GM21825 (cell line): ENCODE results near the gene STXBP2.
A peak's percentile ranks its signal among the peaks of the same experiment; 100 is the strongest.

ENCODE experiments used
- ATAC-seq: cut with Tn5 transposase; IDR thresholded peaks from one replicate; pipeline ENCODE4 v1.9.1; 2021; ENCODE audit warnings: mild to moderate bottlenecking, moderate library complexity; ENCODE audit not compliant: unreplicated experiment

STXBP2 gene

DNA sequence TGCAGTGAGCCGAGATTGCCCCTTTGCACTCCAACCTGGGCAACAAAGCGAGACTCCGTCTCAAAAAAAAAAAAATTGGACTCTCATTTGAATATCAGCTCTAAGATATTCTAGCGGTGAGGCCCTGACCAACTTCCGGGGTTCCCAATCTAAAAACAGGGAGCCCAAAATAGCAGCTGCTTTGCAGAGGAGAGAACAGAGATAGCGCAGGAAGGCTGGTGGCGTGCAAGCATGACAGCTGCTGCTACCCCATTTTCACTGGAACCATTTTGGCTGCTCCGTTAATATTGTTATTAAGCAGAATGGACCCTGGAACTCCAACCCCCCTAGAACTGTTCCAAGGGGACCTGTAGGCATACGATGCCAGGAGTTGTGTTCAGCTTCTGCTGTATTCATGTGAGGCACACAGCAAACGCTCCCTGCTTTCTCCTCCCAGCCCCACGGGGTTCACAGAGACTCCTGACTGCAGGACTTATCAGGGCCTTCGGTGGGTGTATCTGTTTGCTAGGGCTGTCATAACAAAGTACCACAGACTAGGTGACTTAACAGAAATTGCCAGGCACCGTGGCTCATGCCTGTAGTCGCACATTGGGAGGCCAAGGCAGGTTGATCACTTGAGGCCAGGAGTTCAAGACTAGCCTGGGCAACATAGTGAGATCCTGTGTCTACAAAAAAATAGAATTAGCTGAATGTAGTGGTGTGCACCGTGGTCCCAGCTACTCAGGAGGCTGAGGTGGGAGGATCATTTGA, 11.5 kb downstream of the STXBP2 start:
- ATAC-seq, result no peak

DNA sequence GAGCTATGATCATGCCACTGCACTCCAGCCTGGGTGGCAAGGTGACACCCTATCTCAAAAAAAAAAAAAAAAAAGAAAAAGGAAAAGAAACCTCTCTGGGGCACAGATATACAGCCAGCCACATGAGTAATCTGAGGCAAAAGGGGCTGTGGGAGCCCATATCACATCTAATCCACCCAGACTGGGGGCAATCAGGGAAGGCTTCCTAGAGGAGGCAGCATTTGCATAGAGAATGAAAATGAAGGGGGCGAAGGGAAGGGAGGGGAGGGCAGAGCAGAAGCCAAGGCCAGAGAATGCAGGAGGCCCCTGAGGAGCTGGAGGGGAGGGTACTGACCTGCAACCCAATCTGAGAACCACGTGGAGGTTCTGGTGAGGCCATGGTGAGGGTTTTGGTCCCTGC, 13.2 kb downstream of the STXBP2 start:
- ATAC-seq, result no peak

GRCh38 chr19:7652061-7652641, 15.2 kb downstream of the STXBP2 start:
- no peak for ATAC-seq

- ATAC-seq, result no peak
Observed at GRCh38 chr19:7654401-7654800, 17.5 kb downstream of the STXBP2 start.

DNA sequence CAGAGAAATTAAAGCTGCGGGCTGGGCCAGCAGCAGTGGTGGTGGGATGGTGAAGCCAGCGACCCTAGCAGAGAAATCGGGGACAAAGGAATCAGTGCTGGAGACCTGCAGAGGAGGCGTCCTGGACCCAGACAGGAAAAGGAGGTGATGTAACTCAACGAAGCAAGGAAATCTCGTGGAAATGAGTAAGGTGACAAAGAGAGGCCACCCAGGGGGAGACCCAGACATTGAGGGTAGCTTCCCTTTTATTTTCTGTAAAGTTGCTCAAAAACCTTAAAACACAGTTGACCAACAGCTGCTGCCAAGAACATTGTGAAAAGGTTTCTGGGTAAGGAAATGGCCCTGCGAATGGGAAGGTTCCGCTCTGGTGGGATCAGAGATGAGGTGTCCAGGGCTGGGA, 18.7 kb downstream of the STXBP2 start:
- ATAC-seq, result no peak

DNA sequence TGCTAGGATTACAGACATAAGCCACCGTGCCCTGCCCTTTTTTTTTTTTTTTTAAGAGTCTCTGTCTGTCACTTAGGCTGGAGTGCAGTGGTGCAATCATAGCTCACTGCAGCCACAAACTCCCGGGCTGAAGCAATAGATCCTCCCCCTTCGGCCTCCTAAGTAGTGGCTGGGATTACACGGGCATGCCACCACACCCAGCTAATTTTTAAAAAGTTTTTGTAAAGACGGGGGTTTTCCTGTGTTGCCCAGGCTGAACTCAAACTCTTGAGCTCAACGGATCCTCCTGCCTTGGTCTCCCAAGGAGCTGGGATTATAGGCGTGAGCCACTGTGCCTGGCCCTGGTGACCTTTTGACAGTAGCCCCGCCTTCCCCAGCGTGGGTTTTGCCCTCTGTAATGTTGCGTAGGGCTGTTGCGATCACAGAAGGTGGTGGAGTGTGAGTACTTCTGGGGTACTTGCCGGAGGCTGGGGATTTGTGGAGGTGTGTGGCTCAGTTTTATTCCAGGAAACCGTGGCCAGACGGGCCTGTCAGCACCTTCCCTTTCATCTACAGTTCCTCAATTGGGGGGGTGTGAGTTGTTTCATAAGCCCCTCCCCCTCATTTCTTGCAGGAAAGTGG, 20.3 kb downstream of the STXBP2 start:
- ATAC-seq, result no peak

- peak; percentile 70 for ATAC-seq
Observed at GRCh38 chr19:7658219-7658686, 21.3 kb downstream of the STXBP2 start.

- no peak for ATAC-seq
Observed at GRCh38 chr19:7661744-7662538, 25.0 kb downstream of the STXBP2 start.

GRCh38 chr19:7662657-7663056, 25.7 kb downstream of the STXBP2 start:
- no peak for ATAC-seq

GRCh38 chr19:7663706-7664105, 26.8 kb downstream of the STXBP2 start:
- ATAC-seq, result no peak

DNA sequence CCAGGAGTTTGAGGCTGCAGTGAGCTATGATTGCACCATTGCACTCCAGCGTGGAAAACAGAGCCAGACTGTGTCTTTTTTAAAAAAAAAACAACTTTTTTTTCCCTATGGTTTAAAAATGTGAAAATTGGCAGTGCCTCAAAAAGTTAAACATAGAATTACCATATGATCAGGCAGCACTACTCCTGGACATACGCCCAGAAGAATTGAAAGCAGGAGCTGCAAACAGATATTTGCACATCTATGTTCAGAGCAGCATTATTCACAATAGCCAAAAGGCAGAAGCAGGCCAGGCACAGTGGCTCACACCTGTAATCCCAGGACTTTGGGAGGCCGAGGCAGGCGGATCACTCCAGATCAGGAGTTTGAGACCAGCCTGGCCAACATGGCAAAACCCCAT, 28.2 kb downstream of the STXBP2 start:
- ATAC-seq, result no peak

- no peak for ATAC-seq
Observed at GRCh38 chr19:7668842-7669241, 31.9 kb downstream of the STXBP2 start, which contains the start of gene RETN. TSS of gene RETN (plus strand) at chr19:7669049. CDS start at chr19:7669327, 278 bp downstream.

GRCh38 chr19:7669641-7670040, 32.7 kb downstream of the STXBP2 start:
- no peak for ATAC-seq

GRCh38 chr19:7670150-7670783, 33.4 kb downstream of the STXBP2 start:
- no peak for ATAC-seq

DNA sequence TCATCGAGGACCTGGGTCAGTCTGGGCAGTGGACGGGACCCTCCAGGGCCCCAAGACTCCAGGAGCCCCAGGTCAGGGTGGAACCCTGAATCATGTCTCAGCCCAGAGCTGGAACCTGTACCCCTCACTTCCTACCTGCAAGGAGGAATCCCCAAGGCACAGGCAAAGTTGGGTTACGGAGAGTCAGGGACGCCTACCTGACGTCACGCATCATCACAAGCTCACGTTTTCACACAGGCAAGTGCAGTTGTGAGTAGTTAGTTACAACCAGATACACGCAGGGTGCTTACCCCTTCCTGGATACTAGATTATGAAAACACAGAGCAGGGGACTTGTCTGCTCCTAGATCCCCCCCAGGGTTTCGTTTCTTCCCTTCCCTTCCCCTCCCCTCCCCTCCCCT, 33.9 kb downstream of the STXBP2 start:
- no peak for ATAC-seq

DNA sequence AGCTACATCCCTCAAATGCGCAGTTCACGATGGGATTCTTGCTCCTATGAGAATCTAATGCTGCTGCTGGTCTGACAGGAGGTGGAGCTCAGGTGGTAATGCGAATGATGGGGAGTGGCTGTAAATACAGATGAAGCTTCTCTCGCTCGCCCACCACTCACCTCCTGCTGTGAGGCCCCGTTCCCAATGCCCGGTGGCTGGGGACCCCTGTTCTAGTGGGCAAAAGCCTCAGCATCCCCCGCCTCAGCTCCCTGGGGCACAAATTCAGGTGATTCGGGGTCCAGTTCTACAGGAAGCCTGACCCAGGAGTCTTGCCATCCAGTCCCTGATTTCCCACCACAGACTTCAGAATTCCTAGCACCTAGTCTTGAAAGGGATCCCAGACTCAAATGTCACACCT, 35.6 kb downstream of the STXBP2 start:
- ATAC-seq, result no peak

DNA sequence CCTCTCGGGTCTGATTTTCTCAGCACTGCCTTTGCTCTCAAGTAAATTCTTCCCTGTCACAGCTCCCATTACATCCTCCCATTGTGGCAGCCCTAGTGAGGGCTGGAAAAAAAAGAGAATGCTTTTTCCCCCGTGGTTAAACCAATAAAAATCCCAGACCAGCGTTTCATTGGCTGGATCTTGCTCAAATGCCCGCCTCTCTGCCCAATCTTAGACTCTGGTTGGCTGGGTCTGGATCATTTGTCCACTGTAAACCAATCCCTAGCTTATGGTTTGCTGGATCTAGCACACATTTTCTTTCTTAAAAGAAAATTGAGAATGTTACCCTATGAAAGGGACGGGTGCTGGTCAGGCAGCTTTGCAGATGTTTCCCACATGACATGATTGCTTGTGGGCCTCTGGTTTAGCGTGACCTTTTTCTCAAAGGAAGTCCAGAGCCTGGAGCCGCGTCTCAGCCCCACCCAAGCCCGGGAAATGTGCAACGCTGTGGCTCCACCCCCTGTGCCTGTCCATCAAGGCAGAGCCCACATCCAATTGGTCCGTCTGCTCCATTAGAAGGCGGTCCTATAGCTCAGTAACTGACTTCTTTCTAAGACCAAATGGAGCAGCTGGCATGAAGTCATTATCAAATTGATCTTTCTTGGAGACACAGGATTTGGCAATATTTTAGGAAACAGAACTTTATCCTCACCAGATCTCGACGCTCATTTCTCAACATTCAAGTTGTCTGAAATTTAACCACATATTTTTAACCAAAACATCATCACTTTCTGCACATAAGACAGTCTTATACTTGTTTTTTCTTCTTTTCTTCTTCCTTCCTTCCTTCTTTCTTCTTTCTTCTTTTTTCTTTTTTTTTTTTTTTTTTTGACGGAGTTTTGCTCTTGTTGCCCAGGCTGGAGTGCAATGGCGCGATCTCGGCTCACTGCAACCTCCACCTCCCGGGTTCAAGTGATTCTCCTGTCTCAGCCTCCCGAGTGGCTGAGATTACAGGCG, 37.4 kb downstream of the STXBP2 start:
- ATAC-seq, result no peak

DNA sequence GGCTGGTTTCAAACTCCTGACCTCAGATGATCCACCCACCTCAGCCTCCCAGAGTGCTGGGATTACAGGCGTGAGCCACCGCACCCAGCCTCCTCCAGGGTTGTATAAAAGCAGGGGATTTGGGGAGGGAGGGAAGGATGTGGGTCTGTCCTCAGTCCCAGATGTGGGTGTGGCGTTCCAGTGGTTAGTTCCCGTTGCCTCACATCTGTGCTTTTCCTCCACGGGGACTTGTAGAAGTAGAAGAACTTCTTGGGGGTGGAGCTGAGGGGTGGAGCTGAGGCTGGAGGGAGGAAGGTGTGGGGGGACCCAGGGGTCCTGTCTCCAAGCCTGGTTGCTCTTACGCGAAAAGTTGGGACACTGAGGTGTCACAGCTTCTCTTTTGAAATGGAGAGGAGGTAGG, 39.5 kb downstream of the STXBP2 start:
- ATAC-seq, result no peak

DNA sequence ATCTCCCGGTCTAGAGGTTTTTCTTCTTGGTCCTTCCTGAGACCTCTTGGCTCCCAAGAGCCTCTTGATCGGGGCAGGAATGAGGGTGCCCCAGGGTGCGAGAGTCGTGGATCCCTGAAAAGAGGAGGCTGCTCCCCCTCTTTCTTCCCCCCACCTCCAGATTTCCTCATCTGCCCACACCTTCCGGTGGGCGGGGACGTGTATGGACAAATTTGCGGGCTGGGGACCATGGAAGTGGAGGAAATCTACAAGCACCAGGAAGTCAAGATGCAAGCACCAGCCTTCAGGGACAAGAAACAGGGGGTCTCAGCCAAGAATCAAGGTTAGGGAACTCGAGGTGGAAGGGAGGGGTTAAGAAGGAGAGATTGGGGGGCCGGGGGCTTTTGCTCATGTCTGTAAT, 39.9 kb downstream of the STXBP2 start, which contains the start of gene MCEMP1:
MCEMP1 (plus strand) TSS at position 237 of the 400 bp plus-strand sequence; CDS start at position 268, 31 bp downstream.
- no peak for ATAC-seq
